GM19463 (cell line): Measurements from ENCODE around the gene MLH1.

Experiments
- ATAC-seq: cut with Tn5 transposase; IDR thresholded peaks from one replicate; pipeline ENCODE4 v1.9.1; 2021; ENCODE audit warnings: mild to moderate bottlenecking, moderate library complexity; ENCODE audit not compliant: unreplicated experiment

Gene MLH1

DNA sequence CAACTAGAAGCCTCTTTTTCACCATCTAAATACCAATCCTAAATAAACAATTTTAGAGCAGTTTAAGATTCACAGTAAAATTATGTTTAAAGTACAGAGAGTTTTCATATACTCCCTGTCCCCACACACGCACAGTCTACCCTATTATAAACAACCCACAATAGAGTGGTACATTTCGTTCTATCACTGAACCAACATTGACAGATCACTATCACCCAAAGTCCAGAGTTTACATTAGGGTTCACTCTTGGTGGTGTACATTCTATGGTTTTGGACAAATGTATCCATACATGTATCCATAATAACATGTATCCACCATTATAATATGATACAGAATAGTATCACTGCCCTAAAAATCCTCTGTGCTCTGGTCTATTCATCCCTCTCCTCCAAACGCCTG, 89.0 kb downstream of the MLH1 start:
- ATAC-seq, result no peak

DNA sequence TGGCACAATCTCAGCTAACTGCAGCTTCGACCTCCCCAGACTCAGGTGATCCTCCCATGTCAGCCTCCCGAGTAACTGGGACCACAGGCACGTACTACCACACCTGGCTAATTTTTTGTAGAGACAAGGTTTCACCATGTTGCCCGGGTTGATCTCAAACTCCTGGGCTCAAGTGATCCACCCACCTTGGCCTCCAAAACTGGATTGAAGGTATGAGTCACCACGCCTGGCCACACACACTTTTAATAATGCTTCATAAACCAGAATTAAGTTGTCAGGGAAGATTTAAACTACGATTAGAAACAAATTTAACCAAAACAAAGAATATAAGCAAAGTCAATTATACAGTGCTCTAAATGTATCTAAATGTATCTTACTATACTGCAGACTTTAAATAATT, 93.6 kb downstream of the MLH1 start:
- no peak for ATAC-seq

DNA sequence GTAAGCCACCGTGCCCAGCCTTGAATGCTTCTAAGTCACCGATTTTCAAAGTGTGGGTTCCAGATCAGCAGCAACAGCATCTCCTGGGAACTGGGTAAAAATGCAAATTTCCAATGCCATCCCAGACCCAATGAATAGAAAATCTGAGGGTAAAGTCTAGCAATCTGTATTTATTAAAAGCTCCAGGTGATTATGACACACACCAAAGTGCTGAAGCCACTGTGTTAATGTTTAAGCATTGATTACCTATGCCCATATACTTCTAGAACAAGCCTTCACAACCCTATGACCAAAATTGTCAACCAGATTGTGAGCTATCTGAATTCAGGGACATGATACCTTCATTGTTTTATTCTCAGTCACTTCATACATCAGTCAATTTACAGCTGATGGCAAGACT, 94.6 kb downstream of the MLH1 start:
- ATAC-seq, result no peak

GRCh38 chr3:37092484-37092883, 99.2 kb downstream of the MLH1 start:
- ATAC-seq, result no peak

- no peak for ATAC-seq
These were observed 100.2 kb downstream of the MLH1 start for GRCh38 chr3:37093481-37093880.

GRCh38 chr3:37094636-37095035, 101.3 kb downstream of the MLH1 start:
- ATAC-seq, result no peak

DNA sequence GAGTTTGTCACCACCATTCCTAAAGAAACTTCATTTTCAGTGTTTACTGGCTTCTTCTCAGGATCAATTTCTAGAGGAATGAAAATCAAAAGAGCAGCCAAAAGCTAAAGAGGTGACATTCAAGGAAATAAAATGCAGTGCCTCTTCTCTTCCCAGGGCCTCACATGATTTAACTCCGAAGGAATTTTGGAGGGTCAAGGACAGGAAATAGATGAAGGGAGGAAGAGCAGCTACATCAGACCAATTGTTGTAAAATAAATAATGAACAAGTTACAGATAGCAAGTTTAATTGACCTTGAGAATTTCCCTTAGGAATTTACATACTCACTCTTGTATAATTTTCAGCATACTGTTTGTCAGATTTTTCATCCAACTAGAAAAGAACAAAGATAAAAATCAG, 103.0 kb downstream of the MLH1 start:
- no peak for ATAC-seq

- ATAC-seq, result no peak
These were observed 103.7 kb downstream of the MLH1 start for GRCh38 chr3:37096975-37097374.

DNA sequence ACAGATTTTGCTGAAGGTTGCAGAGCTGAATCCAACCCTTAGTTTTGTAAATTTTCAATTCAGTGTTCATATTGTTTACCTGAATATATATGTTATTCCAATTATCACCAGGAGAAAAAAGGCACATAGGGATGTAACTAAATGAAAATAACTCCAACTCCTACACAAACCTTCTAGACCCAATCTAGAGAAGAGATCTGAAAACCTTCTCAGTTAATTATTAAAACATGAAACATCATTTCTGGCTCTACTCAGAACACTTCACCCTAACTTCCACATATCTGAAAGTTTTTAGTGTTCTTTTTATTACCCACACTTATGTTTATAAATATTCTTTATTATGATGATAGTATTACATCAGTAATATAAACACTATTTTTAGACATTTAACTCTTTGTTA, 104.5 kb downstream of the MLH1 start:
- no peak for ATAC-seq

GRCh38 chr3:37098884-37099283, 105.6 kb downstream of the MLH1 start:
- no peak for ATAC-seq

DNA sequence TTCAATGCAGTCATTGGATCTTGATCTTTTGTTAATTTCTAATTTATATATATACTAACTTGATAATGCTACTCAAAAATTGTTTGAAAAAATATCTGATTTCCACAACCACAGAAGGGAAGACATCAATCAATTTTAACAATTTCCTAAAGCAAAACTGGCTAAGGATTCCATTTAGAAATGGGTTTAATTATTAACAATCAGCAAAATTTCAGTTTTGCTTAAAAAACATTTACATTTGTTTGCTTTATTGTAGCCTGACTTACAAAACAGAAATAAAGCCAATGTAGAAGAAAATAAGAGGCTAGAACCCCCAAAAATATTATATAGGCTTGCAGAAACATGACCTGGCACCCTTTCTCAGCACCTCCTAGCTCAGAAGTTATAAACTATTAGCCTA, 106.2 kb downstream of the MLH1 start:
- ATAC-seq, result no peak

DNA sequence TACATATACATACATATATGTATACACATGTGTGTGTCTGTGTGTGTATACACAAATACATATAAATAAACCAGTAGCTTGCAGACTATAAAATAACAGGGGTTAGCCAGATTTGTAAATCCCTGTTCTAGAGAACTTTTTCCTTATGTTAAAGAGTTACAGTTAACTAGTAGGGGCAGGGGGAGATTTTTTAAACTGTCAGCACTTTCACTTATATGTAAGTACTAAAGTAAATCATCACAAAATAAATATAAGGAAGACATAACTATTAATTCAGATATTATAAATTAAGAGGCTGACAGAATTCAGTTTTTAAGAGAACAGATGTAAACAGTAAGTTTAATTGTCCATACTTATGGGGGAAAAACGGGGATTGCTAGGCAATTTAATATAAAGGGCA, 107.1 kb downstream of the MLH1 start:
- ATAC-seq, result no peak
